ENCODE measurements around the gene RIC1.

GRCh38 chr9:5813824-5814223 is 184.9 kb downstream of the RIC1 start:
- TF ChIP-seq CTCF (IDR thresholded peaks at IDR 0.05) (no peak), POLR2A (IDR thresholded peaks at IDR 0.05) (no peak), POLR2AphosphoS5 (IDR thresholded peaks at IDR 0.05) (no peak)

Data from prostate gland (tissue), 2 donors.